DND-41 (cell line): Measurements from ENCODE around the gene MYO1B.

ENCODE experiments used
- ATAC-seq: fragments of 200-7000 bp; cut with Tn5 transposase; 3 replicates; pipeline ENCODE4 v1.9.1; 2021; ENCODE audit warnings: low read depth; ENCODE audit not compliant: insufficient read depth
- DNase-seq: peaks from one replicate; pipeline ENCODE4 v3.0.0-alpha.2; 2020
- H2AFZ ChIP-seq: 2 replicates; pipeline ENCODE4 v1.6.0; 2012; ENCODE audit warnings: low read depth, low read length
- H3K27ac ChIP-seq: 2 replicates; pipeline ENCODE4 v1.5.1; 2012; ENCODE audit warnings: low read length, inconsistent platforms
- H3K27me3 ChIP-seq: fragments of 200-600 bp; sonication (generic); 2 replicates; pipeline ENCODE4 v1.6.0; 2012; ENCODE audit warnings: low read length, mild to moderate bottlenecking, inconsistent platforms; ENCODE audit not compliant: insufficient read depth, poor library complexity
- H3K36me3 ChIP-seq: 2 replicates; pipeline ENCODE4 v1.5.1; 2012; ENCODE audit warnings: low read length, inconsistent platforms; ENCODE audit not compliant: insufficient read depth
- H3K4me1 ChIP-seq: 2 replicates; pipeline ENCODE4 v1.5.1; 2012; ENCODE audit warnings: mild to moderate bottlenecking, low read length; ENCODE audit not compliant: insufficient read depth
- H3K4me2 ChIP-seq: 2 replicates; pipeline ENCODE4 v1.6.0; 2012; ENCODE audit warnings: mild to moderate bottlenecking, moderate library complexity, low read length, inconsistent platforms; ENCODE audit not compliant: insufficient read depth
- H3K4me3 ChIP-seq, 2 experiments: fragments of 200-600 bp in 1 of 2; shearing (Covaris generic) in 1 of 2; 2 replicates each; pipeline ENCODE4 v1.5.1; 2012 to 2016; ENCODE audit warnings: inconsistent platforms in 2 of 2, low read length in 2 of 2, mild to moderate bottlenecking in 2 of 2, low read depth in 1 of 2, moderate library complexity in 1 of 2
- H3K79me2 ChIP-seq: 2 replicates; pipeline ENCODE4 v1.6.0; 2012; ENCODE audit warnings: low read length, inconsistent platforms; ENCODE audit not compliant: insufficient read depth
- H3K9ac ChIP-seq: 2 replicates; pipeline ENCODE4 v1.6.0; 2012; ENCODE audit warnings: low read depth, mild to moderate bottlenecking, inconsistent platforms, low read length, moderate library complexity
- H3K9me3 ChIP-seq: 2 replicates; pipeline ENCODE4 v1.5.1; 2012; ENCODE audit warnings: low read length, moderate library complexity, mild to moderate bottlenecking, inconsistent platforms; ENCODE audit not compliant: insufficient read depth, severe bottlenecking
- H4K20me1 ChIP-seq: 2 replicates; pipeline ENCODE4 v1.6.0; 2012; ENCODE audit warnings: low read length; ENCODE audit not compliant: insufficient read depth
- EZH2 ChIP-seq: IDR thresholded peaks from 3 replicates; pipeline ENCODE4 v1.6.1; 2012; ENCODE audit warnings: borderline replicate concordance, low read depth, mild to moderate bottlenecking, moderate library complexity, low read length, inconsistent platforms; ENCODE audit not compliant: severe bottlenecking
- TF ChIP-seq, protein P1 (sequence below): IDR thresholded peaks from 2 replicates; pipeline ENCODE4 v1.5.1; 2012; ENCODE audit warnings: borderline replicate concordance, low read length, moderate library complexity, mild to moderate bottlenecking; ENCODE audit not compliant: poor library complexity, severe bottlenecking; ENCODE audit errors: extremely low read depth

The MYO1B gene

DNA sequence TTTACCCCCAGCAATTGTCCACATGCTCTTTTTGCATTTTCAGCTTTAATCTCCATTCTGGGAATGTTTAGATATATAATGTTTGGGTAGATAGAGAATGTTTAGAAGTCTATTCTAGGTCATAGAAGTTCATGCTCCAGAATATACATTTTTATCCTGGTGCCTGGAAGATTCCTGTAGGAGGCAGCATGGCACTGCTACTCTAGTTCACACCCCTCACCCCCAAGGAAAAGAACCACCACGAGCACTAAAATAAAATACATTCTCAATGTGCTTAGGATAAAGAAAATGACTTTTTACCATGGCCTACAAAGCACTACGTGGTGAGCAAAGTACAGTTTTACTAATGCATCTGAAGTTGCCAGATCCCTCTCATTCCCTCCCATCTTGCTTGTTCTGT is 53.8 kb downstream of the MYO1B start:
- H3K4me1 ChIP-seq: 0 out of 2 replicates have a peak, but pooled peaks cover 1% of the 10 kb centered on the region
- H3K4me2 ChIP-seq: no peak overlapping the region
- no peak overlapping the region for H2AFZ ChIP-seq
- H3K36me3 ChIP-seq: no peaks in the 10 kb centered on the region
- no peak overlapping the region for H3K27ac ChIP-seq
- no peaks in the 10 kb centered on the region for H3K9me3 ChIP-seq
- no peak overlapping the region for H3K4me3 ChIP-seq
- ATAC-seq: no peak
- H4K20me1 ChIP-seq: no peaks in the 10 kb centered on the region
- no peak overlapping the region for H3K9ac ChIP-seq
- TF ChIP-seq EZH2: no peak
- TF ChIP-seq, protein P1, sequence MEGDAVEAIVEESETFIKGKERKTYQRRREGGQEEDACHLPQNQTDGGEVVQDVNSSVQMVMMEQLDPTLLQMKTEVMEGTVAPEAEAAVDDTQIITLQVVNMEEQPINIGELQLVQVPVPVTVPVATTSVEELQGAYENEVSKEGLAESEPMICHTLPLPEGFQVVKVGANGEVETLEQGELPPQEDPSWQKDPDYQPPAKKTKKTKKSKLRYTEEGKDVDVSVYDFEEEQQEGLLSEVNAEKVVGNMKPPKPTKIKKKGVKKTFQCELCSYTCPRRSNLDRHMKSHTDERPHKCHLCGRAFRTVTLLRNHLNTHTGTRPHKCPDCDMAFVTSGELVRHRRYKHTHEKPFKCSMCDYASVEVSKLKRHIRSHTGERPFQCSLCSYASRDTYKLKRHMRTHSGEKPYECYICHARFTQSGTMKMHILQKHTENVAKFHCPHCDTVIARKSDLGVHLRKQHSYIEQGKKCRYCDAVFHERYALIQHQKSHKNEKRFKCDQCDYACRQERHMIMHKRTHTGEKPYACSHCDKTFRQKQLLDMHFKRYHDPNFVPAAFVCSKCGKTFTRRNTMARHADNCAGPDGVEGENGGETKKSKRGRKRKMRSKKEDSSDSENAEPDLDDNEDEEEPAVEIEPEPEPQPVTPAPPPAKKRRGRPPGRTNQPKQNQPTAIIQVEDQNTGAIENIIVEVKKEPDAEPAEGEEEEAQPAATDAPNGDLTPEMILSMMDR: no peak
- H3K27me3 ChIP-seq: no peaks in the 10 kb centered on the region
- H3K79me2 ChIP-seq: no peaks in the 10 kb centered on the region
- DNase-seq: no peak

- no peaks in the 10 kb centered on the region for H3K4me1 ChIP-seq
Observed at GRCh38 chr2:191299866-191300265, 54.7 kb downstream of the MYO1B start.

DNA sequence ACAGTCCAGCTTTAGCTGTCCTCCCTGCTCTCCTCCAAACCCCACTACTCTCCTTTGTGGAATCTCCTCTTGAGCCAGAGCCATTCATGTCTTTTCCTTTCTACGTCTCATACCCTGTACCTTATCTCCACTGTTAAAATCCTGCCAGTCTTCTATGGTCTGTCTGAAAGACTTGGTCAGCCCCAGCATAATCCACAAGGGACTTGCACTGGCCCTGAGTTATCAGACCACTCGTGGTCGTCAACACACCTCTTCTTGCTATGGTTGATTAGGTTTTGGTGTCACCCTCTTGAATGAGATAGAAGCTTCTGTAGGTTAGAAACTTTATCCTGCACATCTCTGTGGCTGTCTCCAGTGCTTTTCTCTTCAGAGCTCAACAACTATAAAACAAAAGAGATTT is 56.8 kb downstream of the MYO1B start:
- Histone ChIP-seq H3K4me1 (no peaks in the 10 kb centered on the region), H3K4me3 (no peak overlapping the region), H3K9ac (no peak overlapping the region), H3K27ac (no peak overlapping the region), H3K36me3 (no peaks in the 10 kb centered on the region), H4K20me1 (no peaks in the 10 kb centered on the region), H3K79me2 (no peaks in the 10 kb centered on the region), H2AFZ (no peak overlapping the region), H3K4me2 (no peak overlapping the region), H3K27me3 (no peaks in the 10 kb centered on the region), H3K9me3 (no peaks in the 10 kb centered on the region)
- DNase-seq (no peak), ATAC-seq (no peak)
- TF ChIP-seq EZH2: no peak
- TF ChIP-seq, protein P1: no peak

More at GRCh38 chr2:191299866-191300265, 54.7 kb downstream of the MYO1B start:
- H3K36me3 ChIP-seq: no peaks in the 10 kb centered on the region
- DNase-seq: no peak
- no peaks in the 10 kb centered on the region for H3K9me3 ChIP-seq
- H3K79me2 ChIP-seq: no peaks in the 10 kb centered on the region
- ATAC-seq: no peak
- no peak overlapping the region for H3K9ac ChIP-seq
- H3K27ac ChIP-seq: no peak overlapping the region
- H3K4me3 ChIP-seq: no peak overlapping the region
- H4K20me1 ChIP-seq: no peaks in the 10 kb centered on the region
- no peak overlapping the region for H2AFZ ChIP-seq
- H3K4me2 ChIP-seq: no peak overlapping the region
- H3K27me3 ChIP-seq: no peaks in the 10 kb centered on the region
- no peak for TF ChIP-seq EZH2
- TF ChIP-seq, protein P1: no peak
